ENCODE data around the gene STK39.

STK39 gene

DNA sequence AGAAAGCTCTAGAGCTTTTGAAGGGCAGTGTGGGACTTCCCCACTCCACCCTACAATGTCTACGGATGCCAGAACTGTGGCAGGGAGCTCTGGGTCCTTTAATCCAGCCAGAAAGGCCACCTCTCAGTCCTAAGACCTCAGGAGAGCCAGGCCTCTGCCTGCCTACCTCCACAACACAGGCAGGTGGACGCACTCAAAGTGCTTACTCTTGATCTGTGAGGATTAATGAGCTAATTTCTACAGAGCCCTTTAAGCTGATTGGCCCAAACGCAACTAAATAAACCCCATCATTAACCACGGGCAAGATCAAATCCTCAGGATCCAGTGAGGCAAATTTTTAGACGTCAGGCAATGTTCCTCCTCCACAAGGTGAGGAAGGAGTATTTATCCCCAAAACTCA lies 8.1 kb downstream of the STK39 start:
- TF ChIP-seq, protein P1, sequence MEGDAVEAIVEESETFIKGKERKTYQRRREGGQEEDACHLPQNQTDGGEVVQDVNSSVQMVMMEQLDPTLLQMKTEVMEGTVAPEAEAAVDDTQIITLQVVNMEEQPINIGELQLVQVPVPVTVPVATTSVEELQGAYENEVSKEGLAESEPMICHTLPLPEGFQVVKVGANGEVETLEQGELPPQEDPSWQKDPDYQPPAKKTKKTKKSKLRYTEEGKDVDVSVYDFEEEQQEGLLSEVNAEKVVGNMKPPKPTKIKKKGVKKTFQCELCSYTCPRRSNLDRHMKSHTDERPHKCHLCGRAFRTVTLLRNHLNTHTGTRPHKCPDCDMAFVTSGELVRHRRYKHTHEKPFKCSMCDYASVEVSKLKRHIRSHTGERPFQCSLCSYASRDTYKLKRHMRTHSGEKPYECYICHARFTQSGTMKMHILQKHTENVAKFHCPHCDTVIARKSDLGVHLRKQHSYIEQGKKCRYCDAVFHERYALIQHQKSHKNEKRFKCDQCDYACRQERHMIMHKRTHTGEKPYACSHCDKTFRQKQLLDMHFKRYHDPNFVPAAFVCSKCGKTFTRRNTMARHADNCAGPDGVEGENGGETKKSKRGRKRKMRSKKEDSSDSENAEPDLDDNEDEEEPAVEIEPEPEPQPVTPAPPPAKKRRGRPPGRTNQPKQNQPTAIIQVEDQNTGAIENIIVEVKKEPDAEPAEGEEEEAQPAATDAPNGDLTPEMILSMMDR (IDR thresholded peaks at IDR 0.05; ENCODE audit: insufficient read depth, low read length, missing control alignments): no peak
- ChIA-PET POLR2A (interaction anchor here (0.6 kb wide), 1 partner anchor 1253 kb away, joined by 3 read pairs; no protein-coding TSS in a partner anchor), CTCF (interaction anchor here (1.2 kb wide), 1 partner anchor 122 kb away, joined by 4 read pairs; no protein-coding TSS in a partner anchor)
- DNase-seq (ENCODE audit: low read depth, low spot score): no peak
- H3K4me3 ChIP-seq (ENCODE audit: low read depth, low read length): no peak overlapping the region

DNA sequence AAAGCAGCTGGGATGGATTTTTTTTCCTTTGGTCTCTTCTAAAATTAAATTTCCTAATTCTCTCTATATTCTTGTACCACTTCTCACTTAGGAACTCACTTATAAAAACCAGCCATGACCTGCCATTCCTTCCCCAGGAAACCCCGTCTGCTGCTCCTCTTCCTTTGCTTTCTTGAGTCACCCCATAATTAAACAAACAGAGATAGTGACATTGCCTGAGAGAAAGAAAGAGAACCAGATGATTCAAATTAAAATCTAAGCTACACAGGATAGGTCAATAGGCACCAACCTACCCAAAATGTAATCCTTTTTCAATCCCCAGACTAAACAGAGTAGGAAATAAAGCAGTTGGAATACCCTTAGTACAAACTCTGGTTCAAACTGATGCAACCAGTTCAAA lies 9.7 kb downstream of the STK39 start:
- no peak for DNase-seq (ENCODE audit: low read depth, low spot score)
- H3K4me3 ChIP-seq (ENCODE audit: low read depth, low read length): no peak overlapping the region
- TF ChIP-seq, protein P1 (IDR thresholded peaks at IDR 0.05; ENCODE audit: insufficient read depth, low read length, missing control alignments): no peak
- CTCF ChIA-PET: no interaction called here
- POLR2A ChIA-PET: no interaction called here

DNA sequence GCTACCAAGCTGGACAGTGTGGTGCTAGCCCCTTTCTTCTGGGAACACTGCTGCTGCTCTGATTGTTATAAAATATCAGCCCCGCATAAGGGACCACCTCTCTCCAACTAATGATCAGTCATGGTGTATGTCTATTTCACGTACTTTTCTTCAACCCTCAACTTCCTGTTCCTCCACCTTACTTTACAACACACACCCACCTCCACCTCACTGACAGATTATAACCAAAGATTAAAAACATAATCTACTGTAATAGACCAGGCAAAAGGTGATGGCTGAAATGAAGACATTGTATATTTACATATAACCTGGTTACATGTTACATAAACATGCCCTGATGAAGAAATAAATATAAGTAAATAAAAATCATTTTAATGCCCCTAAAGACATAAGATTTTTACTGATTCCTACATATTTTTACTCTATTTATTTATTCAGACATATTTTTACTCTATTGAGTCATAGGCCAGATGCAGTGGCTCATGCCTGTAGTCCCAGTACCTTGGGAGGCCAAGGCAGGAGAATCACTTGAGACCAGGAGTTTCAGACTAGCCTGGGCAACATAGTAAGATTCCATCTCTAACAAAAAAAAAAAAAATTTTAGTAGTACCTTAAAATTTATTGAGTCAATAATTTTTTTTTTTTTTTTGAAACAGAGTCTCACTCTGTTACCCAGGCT lies 12.8 kb downstream of the STK39 start:
- no peak for DNase-seq (ENCODE audit: low read depth, low spot score)
- ChIA-PET POLR2A (no interaction called here), CTCF (no interaction called here)
- no peak overlapping the region for H3K4me3 ChIP-seq (ENCODE audit: low read depth, low read length)
- TF ChIP-seq, protein P1 (IDR thresholded peaks at IDR 0.05; ENCODE audit: insufficient read depth, low read length, missing control alignments): no peak

DNA sequence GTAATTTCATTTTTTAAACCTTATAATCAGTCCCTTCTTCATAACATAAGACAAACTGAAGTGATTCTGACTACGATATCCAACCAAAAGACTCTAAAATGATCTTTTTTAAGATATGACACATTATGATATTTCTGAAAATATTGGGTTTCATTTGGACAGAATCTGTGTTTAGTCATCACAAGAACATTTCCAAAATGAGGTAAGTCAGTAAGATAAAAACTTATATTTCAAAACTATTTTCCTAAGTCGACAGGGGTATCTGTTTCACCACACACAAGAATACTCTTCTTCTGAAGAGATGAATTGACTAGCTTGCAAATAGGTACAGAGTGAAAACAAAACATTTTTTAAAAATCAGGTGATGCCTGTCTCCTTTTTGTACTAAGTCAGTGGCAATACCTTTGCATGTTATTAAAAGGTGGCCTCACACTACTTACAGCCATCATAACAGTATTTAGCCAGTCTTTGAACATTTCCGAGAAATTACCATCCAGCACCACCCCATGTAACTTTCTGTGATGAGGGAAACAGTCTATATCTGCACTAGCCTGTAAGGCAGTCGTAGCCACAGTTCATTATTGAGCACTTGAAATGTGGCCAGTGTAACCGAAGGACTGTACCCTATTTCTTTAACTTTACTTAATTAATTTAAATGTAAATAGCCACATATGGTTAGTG lies 13.5 kb downstream of the STK39 start:
- H3K4me3 ChIP-seq (ENCODE audit: low read depth, low read length): no peak overlapping the region
- TF ChIP-seq, protein P1 (IDR thresholded peaks at IDR 0.05; ENCODE audit: insufficient read depth, low read length, missing control alignments): no peak
- POLR2A ChIA-PET: no interaction called here
- DNase-seq (ENCODE audit: low read depth, low spot score): no peak
- CTCF ChIA-PET: no interaction called here

DNA sequence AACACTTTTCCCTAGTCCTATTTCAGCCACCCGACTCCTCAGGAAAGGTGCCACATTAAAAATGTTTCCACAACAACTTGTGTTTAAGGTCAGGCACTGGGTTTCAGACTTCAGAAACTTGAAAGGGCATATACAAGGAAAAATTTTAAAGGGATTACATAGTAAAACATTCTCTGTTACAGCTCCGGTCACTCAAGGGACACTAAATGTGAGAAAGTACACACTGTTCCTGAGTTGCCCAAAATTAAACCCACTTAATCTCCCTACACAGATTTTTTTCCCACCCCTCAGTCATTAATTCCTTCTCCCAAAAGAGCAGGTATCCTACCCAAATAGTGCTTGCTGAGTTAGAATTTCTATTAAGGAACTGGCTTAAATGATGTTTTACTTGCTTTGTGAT lies 14.2 kb downstream of the STK39 start:
- POLR2A ChIA-PET: no interaction called here
- H3K4me3 ChIP-seq (ENCODE audit: low read depth, low read length): no peak overlapping the region
- CTCF ChIA-PET: no interaction called here
- DNase-seq (ENCODE audit: low read depth, low spot score): no peak
- TF ChIP-seq, protein P1 (IDR thresholded peaks at IDR 0.05; ENCODE audit: insufficient read depth, low read length, missing control alignments): no peak

DNA sequence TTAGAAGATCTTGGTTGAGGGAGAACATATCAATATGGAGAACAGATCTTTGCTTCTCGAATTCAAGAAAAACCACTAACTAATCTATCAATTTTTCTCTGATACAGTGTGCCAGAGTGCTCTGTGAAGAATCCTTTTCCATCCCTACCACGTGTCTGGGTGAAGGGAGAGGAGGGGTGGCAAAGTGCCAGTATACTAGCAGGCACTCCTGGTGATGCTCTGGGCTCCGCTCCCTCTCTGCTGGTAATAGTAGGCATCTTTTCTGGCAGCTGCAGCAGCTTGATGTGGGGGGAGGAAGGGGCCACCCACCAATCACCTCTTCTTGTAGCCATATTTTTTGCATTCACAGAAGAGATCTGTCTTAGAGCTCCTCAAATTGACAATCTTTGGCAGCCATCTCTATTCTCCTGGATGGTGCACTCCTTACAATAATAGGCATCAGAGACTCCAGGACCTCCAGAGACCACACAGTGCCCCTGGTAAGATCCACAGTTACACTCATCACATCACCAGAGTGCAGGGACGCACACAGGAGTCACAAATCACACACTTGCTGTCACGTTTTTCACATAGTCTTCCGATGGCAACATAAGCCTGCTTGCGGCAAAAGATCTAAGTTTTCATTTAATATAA lies 15.7 kb downstream of the STK39 start:
- ChIA-PET POLR2A (no interaction called here), CTCF (interaction anchor here (1.2 to 1.8 kb wide), 2 partner anchors 9 to 14 kb away, joined by 3 to 4 read pairs; no protein-coding TSS in a partner anchor)
- no peak overlapping the region for H3K4me3 ChIP-seq (ENCODE audit: low read depth, low read length)
- TF ChIP-seq, protein P1 (IDR thresholded peaks at IDR 0.05; ENCODE audit: insufficient read depth, low read length, missing control alignments): no peak
- no peak for DNase-seq (ENCODE audit: low read depth, low spot score)
